ENCODE data around the gene SELPLG.

The SELPLG gene

DNA sequence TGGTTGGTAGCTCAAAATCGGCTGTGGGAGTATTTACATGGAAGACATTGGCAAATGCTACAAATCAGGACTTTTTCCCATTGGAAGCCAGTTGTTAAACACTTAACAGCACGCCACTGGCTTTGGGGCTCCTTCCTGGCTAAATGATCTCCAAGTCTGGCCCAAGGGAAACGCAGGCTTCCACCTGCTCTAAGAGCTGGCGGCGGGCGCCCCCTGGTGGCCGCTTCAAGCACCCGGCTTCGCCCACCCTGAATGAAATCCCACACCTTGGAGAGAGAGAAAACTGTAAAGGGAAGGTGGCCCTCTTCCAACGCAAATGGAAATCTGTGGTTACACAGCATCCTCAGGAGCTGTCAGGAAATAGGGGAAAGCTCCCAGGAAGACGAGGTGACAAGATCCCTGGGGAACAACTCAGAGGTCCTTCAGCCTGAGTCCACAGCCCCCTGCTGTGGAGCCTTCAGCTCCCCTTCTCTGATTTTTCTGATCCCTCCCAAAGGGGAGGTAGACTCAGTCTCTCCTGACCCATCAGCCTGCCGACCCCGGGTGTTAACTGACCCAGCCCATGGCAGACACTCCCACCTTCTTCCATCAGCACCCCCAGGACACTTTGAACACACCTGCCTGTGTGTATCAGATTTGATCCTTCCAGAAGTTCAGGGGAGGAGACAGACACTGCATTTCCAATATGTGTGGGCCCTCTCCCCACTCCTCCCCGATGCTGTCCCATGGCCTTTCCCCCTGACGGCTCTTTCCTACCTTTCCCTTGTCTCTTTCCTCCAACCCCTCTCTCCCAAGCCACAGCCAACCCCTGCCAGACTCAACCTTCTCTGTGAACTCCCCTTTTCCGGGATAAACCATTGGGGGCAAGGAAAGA lies 15.4 kb downstream of the SELPLG start:
- DNase-seq, result peak; percentile 48 to 75 (median 60)

DNA sequence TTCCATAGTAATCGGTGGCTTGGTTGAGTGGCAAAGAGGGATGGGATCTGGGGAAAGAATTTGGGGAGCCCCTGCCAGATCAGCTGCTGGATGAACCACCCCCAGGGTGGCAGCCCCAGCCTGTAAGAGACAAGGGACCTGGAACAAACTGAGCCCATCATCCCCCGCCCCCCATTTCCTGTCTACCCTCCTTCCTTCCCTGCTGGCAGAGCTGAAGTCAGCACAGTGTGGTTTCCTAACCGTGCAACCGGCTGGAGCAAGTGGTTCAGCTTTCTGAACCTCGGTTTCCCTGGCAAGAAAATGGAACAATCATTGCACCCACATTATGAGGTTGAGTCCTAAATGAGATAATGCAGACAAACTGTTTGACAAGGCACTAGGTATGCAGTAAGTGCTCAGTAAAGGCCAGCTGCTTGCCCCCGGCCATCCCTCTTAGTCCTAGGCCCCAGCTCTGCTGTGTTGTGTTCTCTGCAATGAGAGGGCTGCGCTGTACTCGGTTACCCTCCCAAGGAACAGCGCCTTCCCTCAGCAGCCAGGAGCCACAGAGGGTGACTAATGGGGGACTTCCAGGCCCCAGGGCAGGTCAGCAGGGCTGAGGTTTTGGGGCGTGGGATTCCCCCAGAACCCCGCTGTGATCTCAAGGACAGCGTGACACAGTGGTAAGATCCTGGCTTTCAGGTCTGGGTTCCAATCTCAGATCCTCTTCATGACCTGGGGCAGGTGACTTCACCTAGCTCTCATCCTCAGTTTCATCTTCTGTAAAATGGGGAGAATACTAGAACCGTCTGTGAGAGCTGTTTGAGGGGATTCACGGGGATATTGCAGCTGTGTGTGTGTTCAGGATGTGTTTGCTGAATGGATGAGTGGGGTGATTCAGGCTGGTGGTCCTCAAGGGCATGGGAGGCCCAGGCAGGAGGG lies 16.5 kb downstream of the SELPLG start:
- DNase-seq, result peak; percentile 19 to 29 (median 24)

DNA sequence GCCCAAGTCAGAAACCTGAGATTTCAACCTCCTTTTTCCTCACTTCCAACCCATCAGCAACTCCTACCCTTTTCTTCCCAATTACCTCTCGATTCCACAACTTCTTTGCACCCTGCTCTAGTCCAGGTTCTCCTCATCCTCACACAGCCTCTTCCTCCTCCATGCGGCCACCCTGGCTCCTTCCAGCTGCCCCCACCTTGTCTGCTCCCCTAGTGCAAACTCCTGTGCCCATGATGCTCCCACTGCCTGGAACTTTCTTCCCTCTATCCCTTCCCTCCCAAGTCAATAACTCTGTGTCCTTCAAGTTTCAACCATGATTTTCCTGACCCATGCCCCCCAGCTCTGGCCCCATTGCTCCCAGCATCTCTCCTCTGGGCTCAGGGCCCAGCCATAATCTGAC lies 17.3 kb downstream of the SELPLG start:
- DNase-seq, result no peak

DNA sequence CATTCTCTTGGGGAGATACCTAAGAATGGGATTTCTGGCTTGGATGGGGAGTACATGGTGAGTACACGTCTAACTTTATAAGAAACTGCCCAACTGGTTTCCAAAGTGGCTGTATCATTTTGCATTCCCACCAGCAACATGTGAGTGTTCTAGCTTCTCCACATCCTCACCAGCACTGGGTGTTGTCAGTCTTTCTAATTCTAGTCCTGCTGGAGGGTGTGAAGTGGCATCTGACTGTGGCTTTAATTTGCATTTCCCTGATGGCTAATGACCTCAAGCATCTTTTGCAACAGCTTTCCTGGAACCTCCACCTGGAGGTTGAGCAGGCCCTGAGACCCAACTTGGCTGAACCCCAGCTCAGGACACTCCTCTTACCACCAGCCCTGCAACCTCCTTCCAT lies 17.8 kb downstream of the SELPLG start:
- no peak for DNase-seq

DNA sequence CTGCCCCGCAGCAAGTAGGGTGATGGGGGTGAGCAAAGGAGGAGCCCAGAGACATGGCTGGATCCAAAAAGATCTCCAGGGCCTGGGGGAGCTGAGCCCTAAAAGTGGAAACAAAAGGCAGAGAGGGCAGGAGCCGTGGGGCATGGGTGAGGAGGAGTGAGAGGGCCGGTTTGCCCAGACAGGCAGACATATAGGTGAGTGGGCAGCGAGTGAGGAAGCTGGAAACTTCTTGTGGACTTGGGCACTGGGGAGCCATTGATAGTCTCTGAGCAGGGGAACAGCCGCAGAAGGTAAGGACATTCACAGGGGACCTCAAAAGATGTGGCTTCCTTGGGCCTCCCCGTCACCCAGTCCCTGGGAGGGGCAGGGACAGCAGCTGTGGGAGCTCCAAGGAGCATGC lies 19.1 kb downstream of the SELPLG start:
- no peak for DNase-seq

DNA sequence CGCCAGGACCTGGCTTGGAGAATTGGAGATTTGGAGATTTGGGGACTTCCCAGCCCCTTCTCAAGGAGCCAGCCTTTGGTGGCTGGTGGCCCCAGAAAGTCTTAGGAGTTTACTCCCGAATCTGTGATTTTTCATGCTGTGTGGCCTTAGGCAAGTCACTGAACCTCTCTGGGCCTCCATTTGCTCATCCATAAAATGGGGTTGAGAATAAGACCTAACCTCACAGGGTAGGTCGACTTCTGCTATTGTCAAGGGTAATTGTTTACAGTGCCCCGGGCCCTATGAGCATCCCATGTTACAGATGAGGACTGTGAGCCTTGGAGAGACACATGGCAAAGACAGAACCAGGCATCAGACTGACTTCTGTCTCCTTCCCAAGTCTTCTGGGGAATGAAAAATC lies 19.7 kb downstream of the SELPLG start:
- no peak for DNase-seq

DNA sequence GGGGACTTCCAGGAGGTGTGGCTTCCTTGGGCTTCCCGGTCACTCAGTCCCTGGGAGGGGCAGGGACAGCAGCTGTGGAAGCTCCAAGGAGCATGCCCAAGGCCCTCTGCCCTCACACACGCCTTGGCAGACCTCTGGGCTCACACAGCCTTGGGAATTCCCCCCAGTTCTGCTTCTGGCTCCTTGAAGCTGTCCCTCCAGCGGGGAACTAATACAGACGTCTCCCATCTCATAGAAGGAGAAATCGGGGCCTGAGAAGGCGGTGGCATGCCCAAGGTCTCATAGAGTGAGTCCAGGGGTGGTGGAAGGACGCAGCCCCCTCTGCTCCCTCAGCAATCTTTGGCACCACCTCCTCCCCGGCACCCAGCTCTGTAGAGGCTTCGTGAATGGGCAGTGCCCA lies 20.1 kb downstream of the SELPLG start:
- no peak for DNase-seq

DNA sequence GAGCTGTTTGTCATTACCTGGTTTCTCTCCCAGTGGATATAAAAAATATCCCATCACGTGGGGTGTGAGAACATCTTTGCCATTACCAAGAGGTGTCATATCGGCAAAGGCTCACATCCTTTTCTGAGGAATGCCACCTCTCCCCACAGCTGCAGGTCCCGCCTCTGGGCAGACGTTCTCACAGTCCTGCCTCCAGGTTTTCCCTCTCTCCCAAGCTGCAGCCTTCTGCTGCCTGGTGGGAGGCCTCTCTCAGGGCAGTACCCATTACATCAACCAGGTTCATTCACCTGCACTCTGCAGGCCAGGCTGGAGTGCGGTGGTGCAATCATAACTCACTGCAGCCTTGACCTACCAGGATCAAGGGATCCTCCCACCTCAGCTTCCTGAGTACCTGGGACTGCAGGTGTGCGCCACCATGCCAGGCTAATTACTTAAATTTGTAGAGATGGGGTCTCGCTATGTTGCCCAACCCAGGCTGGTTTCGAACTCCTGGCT lies 20.9 kb downstream of the SELPLG start:
- no peak for DNase-seq

DNA sequence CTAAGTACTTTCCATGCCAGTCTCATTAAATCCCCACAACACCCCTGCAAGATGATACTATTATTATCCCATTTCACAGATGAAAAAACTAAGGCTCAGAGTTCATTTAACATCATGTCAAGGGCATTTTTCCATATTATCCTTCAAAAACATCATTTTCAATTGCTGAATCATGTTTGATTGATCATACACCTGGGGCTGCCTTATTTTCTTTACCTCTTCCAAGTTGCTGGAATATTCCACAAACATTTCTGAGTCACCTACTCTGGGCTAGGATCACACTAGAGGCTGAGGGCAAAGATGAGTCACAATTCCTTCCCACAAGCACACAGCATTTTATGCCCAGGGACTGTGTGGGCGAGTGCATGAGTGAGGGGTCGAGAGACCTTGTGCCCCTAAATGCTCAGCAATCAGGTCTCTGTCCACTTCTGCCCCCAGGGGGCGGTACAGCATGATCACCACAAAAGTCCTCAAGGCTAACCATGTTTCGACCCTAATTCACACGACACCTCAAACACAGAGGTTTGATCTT lies 21.7 kb downstream of the SELPLG start:
- peak in 3 of 4 experiments; percentile 10 to 34 (median 11) for DNase-seq

DNA sequence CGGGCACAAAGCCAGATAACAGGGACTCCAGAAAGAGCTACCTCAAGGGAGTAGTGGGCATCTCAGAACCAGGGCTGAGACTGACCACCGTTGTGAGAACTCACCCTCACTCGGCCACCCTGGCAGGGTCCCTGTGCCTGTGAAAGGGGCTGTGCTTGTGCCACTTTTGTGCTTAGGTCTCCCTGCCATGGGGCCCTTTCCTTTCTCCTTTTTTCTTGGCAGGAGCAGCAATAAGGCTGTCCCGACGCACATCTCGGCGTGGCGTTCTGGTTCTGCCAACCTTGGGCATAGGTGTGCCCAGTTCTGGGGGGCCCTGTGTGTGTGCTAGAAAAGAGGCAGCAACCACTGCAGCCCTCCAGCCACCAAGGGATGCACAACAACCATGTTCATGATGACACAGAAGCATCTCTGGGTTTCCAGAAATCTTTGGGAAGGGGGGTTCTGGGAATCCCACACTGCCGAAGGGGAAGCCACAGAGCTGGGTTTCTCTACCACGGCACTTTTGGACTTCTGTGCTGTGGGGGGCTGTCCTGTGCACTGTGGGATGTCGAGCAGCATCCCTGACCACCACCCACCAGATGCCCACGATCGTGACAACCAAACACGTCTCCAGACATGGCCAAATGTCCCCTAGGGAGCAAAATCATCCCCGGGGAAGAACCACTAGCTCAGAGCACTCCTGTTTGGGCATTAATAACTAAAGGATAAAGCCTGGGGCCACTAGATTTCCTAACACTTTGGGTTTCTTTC lies 22.7 kb downstream of the SELPLG start:
- DNase-seq, result no peak

DNA sequence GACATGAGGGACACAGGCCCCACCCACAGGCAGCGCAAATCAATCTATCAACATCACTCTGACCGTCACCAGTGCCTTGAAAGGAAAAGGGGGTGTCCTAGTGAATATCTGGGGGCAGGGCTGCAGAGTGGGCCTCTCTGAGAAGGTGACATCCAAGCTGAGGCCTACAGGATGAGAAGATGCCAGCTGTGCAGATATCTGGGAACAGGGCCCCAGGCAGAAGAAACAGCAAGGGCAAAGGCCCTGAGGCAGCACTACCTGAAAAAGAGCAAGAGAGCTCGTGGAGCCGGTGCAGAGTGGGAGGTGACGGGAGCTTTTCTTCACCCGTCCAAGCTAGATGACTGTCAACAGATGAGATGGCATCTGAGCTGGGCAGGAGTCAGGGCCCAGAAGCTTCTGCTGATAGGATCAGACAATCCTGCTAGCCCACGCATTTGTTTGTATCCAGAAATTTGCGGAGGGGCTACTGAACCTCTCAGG lies 23.3 kb downstream of the SELPLG start:
- no peak for DNase-seq

DNA sequence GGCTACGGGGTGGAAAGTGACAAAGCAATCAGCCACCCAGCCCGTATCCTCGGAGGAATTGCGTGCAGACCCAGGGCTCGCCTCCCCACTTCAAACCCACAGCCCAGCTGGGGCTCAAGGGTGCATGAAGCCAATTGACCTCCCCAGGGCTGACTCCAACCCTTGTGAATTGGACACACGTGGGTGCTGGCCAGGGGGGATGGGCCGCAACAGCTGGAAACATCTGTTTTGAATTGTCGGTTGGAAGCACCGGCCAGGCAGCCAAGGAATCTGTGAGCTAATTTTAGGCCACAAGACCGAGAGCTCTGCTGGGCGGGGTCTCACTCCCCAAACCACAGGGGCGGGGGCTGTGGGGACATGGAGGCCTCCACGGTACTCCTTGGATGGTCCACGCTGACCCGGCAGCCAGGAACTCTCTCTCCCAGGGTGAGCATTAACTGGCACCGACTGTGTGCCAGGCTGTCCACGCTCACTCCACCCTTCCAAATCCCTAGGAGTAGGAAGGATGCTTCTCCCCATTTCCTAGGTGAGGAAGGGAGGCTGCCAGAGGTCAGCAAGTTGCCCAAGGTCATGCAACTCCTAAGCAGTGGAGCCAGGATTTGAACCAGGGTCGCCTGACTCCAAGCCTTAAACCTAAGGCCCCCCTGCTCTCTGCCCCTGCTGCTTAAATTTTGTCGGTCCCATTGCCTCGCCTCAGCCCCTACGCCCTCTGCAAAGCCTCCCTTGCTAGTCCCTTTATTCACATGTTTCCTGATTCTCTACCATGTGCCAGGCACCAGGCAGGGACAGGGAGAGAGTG lies 24.0 kb downstream of the SELPLG start:
- DNase-seq, result no peak

DNA sequence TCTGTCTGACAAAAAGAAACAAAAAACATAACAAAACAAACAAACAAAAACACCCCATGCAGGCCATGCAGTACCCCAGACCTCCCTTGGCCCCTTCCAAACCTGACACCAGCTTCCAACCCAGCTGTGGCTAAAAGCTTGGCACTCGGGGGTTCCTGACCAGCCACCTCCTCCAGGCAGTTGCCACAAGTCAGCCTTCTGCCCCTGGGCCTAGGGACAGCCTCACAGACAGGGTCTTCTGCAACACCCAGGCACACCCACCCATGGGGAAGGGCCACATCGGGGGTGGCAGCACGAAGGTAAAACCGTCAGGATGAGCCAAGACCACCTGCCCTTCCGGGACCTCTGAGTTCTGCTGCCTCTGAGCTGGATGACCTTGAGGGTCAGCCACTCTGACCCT lies 25.1 kb downstream of the SELPLG start:
- DNase-seq, result no peak

DNA sequence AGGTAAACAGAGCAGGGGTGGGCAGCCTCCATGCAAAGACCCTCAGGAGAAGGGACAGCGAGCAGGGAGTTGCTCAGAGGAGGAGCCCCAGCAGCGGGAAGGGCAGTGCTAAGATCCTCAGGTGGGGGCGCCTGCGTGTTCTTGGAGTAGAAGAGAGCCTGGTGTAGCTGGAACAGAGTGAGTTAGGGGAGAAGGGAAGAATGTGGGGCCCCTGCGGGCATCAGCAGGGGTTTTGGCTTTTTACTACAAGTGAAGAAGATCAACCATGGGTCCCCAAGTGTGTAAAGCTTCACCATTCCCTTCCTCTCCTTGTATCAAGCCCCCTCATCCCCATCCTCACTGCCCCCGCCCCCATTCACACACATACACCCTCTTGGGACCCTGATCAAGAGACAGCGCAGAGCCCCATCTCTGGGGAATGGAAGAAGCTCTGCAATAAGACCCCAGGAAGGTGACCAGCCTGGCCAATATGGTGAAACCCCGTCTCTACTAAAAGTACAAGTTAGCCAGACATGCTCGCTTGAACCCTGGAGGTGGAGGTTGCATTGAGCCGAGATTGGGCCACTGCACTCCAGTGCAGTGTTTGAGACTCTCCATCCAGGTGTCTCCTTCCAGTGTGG lies 25.6 kb downstream of the SELPLG start:
- DNase-seq, result no peak

DNA sequence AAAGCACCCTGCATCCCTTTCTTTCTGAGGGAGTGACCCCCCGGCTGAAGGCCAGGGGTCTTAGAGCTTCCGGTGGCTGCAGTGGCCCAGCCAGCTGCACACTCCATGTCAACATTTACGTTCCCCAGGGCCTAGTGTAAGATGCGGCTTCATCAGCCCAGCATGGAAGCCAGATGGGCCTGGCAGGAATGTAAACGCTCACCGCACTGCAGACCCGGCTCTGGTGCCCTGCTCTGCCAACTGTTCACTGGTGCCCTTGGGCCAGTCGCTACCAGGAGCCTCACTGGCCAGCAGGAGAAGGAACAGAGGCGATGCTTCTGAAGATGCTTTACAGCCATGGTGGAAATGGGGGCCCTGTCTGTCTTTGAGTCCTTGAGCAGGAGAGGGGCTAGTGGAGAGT lies 27.2 kb downstream of the SELPLG start:
- no peak for DNase-seq

DNA sequence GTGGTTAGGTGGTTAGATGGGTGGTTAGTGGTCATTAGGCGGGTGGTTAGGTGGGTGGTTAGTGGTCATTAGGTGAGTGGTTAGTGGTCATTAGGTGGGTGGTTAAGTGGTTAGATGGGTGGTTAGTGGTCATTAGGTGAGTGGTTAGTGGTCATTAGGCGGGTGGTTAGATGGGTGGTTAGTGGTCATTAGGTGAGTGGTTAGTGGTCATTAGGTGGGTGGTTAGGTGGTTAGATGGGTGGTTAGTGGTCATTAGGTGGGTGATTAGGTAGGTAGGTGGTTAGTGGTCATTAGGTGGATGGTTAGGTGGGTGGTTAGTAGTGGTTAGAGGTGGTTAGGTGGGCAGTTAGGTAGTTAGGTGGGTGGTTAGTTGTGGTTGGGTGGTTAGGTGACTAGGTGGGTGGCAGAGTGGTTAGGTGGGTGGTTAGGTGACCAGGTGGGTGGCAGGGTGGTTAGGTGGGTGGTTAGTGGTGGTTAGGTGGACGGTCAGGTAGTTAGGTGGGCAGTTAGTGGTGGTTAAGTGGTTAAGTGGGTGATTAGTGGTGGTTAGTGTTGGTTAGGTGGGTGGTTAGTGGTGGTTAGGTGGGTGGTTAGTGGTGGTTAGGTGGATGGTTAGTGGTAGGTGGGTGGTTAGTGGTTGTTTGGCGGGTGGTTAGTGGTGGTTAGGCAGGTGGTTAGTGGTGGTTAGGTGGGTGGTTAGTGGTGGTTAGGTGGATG lies 27.8 kb downstream of the SELPLG start:
- no peak for DNase-seq

DNA sequence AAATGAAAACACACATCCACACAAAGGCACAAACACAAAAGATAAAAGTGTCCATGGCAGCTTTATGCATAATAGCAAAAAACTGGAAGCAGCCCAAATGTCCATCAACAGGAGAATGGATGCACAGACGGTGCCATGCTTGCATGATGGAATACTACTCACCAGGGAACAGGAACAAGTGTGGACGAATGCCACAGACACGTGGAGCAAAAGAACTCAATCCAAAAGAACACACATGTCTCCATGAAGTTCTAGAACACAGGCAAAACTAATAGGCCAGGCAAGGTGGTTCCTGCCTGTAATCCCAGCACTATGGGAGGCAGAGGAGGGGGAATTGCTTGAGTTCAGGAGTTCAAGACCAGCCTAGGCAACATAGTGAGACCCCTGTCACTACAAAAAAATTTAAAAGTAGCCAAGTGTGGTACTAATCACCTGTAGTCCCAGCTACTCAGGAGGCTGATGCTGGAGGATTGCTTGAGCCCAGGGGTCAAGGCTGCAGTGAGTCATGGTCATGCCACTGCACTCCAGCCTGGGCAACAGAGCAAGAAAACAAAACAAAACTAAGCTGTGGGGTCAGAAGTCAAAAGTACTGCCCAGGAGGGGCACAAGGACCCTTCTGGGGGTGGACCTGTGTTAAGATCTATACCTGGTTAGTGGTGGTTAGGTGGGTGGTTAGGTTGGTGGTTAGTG lies 28.5 kb downstream of the SELPLG start:
- no peak for DNase-seq

DNA sequence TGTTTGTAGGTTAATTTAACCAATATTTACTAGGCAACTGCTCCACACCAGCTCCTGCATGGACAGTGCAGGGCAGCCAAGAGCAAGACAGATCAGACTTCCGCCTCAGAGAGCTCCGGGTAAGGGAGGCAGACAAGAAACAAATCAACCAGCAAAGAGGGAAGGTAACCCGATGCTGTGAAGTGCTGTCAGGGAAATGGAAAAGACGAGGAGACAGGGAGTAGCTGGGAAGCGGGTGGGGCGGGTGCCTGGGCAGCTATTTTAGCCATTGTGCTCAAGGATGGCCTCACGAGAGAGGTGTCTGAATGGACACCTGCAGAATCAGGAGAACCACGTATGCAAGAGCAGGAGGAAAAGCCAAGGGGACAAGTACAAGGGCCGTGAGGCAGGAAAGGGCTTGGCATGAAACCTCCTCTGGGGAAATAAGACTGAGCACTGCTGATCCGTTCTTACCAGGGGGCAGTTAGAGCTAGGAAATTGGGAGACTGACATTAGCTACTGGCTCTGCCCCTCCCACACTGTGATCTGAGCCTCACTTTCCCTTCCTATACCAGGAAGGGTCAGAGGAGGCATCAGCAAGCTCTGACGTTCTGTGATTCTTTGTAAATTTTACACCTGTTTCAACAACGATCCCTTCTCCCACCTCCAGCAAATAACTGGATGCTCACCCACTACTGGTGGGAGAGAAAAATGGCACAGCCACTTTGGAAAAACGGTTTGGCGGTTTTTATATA lies 29.3 kb downstream of the SELPLG start:
- no peak for DNase-seq

DNA sequence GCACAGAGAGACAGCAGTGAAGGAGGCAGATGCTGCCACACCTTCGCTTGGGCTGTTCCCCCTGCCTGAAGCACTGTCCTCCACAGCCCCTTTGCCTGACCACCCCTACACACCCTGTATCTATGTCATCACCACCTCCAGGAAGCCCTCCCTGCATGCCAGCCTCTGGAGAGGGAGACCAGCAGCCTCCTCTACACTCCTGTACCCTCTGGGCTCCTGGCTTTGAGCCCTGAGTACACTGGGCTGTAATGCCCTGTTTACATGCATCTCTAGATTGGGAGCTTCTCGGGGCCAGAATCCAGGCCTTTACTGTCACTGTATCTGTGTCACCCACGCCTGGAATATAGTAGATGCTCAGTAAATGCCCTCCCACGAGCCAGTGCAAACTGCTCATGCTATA lies 30.0 kb downstream of the SELPLG start:
- no peak for DNase-seq

Data from activated naive CD4-positive, alpha-beta T cell (primary cell).